Body of pancreas (tissue), 4 donors: Measurements from ENCODE around the gene SCMH1.

Source experiments
- CTCF ChIP-seq, 7 experiments: fragments of 450-650 bp in 4 of 7; fragments of 200-600 bp in 3 of 7; sonication (generic) in 3 of 7; IDR thresholded peaks; one replicate each; pipeline ENCODE4 v1.5.1; 2016 to 2019; ENCODE audit warnings: antibody characterized with exemption in 7 of 7
- POLR2A ChIP-seq, 3 donors: fragments of 450-650 bp; IDR thresholded peaks; one replicate each; pipeline ENCODE4 v1.6.1; 2016; ENCODE audit warnings: antibody characterized with exemption in 3 of 3, mild to moderate bottlenecking in 2 of 3

DNA sequence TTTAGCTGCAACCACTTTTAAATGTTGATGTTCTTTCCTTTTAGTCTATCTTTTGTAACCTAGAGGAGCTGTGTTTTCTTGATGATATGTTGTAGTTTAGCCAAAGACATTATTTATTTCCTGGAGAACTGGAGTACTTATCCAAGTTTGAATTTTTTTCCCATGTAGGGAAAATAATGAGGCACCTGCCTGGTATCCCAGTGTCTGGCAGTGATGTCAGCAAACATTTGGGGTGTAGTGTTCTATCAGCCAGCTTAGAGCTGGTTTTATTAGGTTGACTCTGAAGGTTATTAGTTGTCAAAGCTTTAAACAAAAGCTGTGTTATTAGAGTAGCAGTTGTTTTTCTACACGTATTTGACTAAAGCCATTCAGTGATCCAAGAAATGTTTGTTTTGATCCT, 259.4 kb downstream of the SCMH1 start:
- TF ChIP-seq CTCF (IDR thresholded peaks at IDR 0.05) = no peak
- no peak for TF ChIP-seq POLR2A (IDR thresholded peaks at IDR 0.05)
